GM21723 (cell line): ENCODE data around the gene HMOX2.

ENCODE experiments used
- ATAC-seq: cut with Tn5 transposase; IDR thresholded peaks from one replicate; pipeline ENCODE4 v1.9.1; 2021; ENCODE audit warnings: mild to moderate bottlenecking, moderate library complexity; ENCODE audit not compliant: unreplicated experiment

The HMOX2 gene

DNA sequence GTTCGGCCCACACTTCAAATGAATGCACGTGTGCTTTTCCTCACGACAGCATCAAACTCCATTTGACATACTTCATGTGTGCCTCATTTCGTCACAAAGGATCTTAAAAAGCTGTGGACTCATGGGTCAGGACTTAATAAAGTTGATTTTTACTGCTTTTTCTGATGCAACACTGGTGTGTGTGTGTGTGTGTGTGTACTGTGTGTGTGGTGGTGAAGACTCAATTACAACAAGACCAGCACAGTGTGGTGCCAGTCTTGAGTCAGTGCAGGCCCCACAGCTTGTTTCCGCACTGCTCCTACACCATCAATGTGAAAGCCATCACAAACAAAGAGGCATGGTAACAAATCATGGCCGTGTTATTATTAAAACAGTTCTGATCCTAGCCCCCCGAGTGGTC, 44.7 kb downstream of the HMOX2 start:
- no peak for ATAC-seq

DNA sequence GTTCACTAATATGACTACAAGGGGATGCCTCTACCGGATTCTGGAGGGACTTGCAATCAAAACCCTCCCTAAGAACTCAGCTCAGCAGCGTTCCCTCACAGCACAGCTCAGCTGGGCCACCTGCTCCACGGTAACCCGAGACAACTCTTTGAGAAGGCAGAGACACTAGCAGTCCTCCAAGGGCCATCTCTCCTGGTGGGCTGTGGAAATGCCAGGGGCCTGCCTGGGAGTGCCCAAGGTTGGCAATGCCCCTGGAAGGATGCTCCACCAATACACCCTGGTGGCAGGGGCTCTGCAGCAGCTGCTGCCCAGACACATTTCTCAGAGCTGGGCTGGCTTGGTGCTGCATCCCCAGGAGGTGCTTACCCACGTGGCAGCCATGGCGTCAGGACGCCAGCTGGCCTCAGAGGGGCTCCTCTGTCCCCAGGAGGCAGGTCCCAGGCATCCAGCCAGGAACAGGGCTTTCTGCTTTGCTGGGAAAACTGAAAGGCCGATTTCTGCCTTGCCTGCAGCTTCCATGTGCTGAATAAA, 45.9 kb downstream of the HMOX2 start:
- ATAC-seq: no peak

DNA sequence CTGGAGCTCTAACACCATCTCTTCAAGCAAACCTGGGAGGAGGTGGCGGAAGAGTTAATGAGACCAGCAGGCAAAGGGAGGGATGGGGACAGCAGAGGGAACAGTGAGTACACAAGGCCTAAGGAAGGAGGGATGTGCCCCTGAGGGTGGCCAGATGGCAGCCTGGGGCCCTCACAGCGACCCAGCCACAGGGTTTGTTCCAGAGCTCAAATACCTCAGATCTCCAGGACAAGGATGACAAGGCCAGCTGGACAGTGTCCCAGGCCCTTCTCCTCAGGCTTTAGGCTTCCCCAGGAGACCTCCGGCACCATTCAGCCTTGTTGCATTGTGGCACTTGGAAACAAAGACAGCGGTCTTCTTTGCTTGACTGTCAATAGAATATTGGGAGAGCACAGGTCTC, 47.5 kb downstream of the HMOX2 start:
- ATAC-seq: no peak

DNA sequence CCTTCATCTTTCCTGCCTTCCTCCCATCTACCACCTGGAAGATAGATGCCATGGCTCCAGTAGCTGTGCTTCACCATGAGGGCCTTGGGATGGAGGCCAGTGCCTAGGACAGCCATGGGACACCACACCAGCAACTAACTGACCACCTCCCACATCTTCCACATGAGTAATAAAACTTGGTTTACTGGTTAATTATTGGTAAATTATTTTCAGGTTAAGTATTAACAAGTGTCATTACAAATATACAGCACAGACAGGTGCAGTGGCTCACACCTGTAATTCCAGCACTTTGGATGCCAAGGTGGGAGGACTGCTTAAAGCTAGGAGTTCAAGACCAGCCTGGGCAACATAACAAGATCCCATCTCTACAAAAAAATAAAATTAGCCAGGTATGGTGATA, 48.4 kb downstream of the HMOX2 start:
- ATAC-seq: no peak

DNA sequence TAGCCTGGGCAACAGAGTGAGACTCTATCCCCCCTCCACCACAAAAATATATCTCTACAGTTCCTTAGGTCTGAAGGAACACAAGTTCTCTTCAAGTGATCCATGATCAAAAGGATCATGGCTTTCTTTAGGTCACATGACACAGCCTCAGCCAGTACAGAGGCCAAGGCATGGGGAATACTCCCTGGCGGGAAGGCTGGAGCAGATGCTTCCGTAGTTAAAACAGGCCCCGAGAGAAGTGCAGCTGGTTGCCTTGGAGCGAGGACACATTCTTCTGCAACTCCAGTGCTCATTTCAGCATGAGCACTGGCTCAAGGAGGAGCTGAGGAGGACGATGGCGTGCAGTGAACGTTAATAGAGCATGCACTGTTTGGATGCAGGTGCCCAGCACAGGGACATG, 48.9 kb downstream of the HMOX2 start:
- no peak for ATAC-seq

DNA sequence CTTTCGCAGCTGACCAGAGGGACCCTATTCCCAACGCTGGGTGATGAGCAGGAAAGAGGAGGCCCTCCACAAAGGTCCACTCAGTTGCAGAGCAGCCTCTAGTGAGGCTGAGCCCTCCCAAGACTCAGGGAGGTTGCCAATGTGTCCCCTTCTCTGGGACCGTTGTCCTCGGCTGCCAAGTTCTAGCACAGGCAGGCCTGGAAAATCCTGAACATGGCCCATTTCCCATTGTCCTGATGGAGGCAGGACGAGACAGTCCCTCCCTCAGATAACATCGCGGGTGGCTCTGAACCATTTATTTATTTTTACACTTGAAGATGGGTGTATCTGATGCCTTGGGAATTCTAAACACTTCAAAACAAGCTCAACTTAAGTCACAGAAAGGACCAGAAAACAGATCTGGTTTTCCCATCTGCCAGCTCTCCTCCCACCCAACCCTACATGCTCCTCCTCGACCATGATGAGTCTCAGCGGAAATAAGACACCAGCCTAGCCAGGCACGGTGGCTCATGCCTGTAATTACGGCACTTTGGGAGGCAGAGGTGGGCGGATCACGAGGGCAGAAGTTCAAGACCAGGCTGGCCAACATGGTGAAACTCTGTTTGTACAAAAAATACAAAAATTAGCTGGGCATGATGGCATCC, 49.6 kb downstream of the HMOX2 start:
- no peak for ATAC-seq

DNA sequence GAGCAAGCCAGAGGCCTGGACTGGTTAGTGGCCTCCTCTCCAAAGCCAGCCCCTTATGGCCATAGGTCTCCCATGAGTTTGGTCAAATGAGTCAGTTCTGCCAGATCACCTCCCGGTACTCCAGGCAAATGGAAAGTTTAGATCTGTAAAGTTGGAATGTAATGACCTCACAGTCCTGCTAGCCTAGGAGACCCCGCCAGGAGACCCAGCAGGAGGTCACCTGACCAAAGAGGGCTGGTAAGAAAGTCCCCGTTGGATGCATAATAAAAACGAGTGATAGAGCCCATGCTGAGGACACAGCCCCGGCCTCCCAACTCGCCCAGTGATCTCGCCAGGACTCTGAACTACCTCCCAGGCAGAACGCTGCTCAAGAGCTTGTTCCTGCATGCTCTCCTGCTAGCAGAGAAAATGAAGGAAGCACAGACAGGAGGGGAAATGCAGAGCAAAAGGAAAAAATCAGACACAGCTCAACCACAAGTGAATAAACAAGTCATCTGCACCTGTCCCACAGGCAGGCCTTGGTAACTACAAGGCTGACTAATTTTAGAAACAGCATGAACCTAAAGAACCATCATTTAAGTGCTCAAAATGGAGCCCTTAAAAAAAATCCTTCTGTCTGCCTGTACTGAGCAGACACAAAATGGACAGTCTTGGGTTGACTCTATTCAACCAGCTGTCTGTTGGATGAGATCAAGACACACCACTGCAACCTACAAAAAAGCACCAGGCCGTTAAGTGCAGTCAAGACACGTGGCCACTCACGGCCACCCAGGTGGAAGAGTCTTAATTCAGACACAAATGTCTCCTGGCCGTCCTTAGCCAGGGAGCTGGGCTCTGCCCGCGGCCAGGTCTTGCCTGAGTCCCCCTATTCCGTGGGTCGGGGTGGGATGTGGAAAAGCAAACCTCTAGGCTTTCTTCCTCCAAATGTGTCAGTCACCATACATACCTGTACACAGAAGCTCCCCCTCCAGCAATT, 53.2 kb downstream of the HMOX2 start:
- no peak for ATAC-seq

DNA sequence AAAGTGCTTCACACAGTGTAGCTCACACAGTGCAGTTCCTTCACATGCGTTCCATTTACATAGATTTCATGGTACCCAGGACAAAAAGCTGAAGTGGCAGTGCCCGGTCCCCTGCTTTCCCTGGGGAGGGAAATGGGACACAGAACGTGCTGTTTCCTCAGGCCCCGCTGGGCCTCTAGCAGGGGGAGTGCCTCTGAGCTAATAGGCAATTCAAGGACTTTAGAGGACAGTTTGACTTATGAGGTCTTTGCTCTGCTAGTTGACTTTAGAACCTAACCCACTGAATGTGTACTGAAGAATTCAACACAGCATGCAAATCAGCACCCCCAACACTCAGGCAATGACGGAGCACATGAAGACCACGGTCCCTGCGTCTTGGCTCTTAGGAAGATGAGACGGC, 55.6 kb downstream of the HMOX2 start:
- no peak for ATAC-seq

DNA sequence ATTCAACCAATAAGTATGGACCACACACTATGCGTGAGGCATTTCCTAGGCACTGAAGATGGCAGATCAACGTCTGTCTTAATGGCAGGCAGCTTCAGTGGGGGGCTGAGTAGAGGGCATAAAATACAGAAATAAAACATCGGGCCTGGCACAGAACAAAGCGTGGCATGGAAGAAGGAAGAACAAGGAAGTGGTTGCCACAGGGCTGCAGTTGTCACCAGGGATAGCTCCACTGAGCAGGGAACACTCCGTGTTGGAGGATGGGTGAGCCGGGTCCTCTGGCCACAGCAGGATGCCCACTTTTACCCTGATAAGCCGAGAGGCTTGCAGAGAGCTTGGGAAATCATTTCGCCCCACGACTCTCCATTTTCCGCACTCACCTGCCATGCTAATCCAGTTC, 56.0 kb downstream of the HMOX2 start:
- ATAC-seq: no peak

DNA sequence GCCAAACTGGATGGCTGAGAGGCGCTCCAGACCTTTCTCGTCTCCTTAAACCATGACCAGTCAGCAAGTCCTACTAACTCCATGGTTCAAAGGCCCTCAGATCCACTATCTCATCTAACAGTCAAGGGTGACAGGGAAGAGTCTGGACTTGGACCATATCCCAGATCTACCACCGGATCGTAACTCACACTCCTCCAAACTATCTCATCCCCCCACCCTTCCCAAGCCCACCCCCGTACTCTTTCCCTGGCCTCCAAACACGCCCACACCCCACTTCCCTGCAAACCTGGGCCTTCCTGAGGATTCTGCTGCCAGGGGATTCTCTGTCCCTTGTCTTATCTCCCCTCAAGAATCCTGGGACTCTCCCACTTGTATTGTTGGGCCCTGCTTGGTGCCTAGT, 57.3 kb downstream of the HMOX2 start:
- ATAC-seq: no peak

DNA sequence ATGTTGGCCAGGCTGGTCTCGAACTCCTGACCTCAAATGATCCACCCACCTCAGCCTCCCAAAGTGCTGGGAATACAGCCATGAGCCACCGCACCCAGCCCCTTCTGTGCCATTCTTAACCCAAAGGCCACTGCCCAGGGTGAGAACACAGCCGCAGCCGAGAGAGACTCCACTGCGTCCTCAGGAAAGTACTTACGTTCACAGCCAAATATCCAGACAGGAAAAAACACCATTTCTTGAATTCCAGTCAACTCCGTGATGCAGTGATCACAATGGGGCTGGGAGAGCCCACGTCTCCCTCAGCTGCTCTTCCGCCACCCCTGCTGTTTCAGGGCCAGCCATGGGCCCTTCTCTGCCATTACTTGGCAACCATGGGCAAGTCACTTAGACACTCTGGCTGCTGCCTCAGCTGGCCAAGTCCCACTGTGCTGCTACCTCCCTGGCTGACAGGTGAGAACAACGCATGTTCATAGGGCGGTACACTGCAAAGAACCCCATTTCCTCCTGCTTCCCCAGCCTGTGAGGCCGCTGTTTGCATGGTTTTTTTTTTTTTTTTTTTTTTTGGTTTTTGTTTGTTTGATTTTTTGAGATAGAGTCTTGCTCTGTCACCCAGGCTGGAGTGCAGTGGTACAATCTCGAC, 58.1 kb downstream of the HMOX2 start:
- no peak for ATAC-seq

DNA sequence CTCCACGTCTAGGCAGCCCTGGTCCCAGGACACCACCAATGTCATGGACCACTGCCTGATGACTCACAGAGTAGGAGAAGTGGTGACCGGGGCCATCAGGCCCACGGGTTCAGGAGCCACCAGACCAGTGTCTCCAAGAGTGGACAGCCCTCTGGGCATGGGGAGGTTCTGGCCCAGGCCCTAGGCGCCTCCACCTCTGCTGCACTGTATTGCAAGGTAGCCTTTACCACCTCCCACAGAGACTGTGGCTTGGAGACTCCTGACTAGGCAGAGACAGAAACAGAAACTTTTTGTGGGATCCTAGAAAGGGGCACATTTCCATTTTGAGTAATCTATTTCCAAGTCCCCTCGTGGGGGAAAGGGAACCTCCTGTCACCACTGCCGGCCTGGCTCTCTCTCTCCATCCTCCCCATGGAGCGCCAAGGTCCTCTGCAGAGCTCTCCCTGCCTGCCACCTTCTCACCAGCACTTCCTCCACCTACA, 59.5 kb downstream of the HMOX2 start:
- no peak for ATAC-seq

DNA sequence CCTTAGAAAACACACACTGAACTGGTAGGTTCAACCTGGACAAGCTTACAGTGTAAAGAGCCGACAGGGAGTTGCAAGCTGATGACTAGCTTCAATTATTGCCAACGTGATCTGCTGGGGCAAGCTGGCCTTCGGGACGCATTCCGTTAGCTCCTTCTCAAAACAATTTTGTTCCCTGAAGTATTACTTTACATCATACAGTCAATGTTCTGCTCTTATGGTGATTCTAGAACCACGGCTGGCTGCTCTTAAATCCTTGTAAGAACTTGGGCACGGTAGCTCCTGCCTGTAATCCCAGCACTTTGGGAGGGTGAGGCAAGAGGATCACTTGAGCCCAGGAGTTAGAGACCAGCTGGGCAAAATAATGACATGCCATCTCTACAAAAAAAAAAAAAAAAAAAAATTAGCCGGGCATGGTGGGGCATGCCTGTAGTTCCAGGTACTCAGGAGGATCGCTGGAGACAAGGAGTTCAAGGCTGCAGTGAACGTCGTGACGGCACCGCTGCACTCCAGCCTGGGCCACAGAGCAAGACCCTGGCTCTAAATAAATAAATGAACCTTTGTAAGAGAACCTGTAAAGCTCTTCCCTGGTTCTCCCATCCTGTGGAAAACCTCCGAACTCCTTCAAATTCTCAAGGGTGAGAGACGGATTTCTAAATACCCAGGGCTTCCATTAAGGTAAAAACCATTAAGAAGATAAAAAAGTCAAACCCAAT, 60.4 kb downstream of the HMOX2 start:
- ATAC-seq: no peak

DNA sequence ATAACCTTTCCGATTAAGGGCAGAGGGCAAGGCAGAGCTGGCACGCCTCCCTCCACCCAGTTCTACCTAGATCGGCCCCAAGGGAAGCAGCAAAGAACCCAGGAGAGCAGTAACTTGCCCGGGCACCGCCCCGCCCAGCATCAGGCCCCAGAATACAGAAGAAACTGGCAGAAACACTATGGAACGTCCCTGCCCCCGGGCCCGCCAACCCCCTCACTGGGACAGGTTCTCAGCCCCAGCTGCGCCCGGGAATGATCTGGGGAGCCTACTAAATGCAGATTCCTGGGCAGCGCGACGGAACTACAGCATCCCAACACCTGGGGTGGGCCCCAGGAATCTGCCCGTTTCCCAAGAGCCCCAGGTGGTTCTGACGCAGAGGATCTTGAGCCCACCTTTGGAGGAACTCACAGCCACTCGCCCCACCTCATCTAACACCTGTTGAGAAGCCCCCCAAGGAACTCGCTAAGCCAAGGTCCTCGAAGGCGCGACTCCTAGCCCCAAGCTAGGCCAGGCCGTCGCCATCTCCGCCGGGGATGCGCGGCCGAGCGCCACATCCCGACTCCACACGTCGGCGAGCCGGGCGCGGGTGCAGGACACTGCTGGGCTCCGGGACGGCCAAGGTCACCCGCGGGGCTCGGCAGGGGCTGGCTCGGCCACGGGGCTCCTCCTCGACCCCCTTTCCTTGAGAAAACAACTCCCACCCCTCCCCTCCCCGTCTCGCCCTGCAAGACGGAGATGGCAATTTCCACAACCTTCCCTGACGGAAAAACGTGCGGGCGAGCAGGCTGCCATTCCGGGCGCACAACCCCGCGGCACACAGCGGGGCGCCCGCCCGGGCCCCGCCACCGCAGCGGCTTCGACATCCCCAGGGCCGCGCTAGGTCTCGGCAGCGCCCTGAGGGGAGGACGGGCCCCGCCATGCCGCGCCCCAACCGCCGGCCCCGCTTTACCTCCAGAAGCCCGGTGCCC, 61.5 kb downstream of the HMOX2 start:
- peak; percentile 31 for ATAC-seq

DNA sequence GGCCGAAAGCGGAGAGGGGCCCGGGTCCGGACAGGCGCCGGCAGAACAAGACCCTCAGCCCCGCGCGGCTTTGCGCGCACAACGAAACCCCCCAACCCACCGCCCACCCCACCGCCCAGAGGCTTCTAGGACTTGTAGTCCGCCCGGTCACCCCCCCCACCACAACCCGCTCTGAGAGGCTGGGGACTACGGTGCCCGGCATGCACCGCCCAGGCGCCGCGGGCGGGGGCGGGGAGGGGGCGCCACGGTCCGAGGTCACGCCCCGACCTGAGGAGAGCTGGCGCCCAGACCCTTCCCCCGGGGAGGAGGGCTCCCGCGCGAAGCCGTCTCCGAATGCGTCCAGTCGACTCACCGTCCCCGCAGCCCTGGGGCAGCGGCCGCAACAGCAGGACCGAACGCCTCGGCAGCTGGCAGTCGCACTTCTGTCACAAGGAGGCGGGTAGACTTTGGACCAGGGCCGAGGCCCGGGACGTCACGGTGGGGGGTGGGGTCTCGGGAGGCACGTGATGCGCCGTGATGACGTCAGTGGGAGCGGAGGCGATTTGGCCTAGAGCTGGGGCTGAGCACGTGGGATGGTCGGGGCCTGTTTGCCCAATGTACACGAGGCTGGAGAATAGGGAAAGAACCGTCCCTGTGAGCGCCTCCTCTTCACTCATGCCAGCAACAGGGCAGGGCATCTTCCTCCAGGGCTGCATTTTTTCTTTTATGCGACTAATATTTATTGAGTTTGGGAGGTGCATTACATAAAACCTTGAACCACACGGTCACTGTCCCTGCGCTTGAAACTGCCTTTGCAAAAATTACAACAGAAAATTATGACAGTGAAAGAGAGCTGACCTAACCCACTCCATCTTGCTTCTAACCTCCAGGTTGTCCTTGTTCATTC, 62.4 kb downstream of the HMOX2 start, which contains the start of gene CDIP1:
TSS of gene CDIP1 (minus strand) at position 424 of the 886 bp plus-strand sequence. CDS start 24,643 bp downstream, outside the sequence.
- peak; percentile 82 for ATAC-seq

DNA sequence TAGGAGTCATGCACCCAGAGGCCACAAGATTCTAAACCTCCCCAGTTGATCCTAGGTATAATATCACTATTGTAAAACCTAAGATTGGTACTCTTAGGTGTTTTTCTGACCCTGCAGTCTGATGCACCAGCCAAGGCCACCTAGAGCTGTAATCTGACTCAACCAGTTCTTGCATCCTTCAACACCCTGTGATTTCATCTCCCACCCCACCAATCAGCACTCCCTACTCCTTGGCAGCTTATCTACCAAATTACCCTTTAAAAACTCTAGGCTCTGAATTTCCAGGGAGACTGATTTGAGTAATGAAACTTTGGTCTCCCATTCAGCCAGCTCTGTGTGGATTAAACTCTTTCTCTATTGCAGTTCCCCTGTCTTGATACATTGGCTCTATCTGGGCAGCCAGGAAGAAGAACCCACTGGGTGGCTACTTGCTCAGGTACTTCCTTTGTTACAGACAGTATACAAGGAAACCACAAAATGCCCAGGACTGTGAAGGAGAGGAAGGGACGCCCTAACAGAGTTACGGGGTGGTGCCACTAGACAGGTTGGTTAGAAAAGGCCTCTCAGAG, 63.6 kb downstream of the HMOX2 start:
- ATAC-seq: no peak

DNA sequence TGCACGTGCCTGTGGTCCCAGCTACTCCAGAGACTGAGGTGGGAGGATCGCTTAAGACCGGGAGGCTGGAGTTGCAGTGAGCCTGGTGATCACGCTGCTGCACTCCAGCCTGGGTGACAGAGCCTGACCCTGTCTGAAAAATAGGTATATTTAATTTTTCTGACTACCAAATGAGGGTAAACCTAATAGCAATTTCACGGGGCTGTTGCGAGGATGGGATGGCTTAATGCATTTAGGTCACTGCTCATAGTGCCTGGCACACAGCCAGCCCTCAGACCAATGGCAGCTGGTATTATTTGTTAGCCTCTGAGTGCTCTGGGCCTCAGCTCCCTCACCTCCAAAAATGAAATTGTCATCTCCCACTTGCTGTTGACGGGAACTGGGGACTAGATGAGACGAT, 68.3 kb downstream of the HMOX2 start:
- ATAC-seq: no peak

DNA sequence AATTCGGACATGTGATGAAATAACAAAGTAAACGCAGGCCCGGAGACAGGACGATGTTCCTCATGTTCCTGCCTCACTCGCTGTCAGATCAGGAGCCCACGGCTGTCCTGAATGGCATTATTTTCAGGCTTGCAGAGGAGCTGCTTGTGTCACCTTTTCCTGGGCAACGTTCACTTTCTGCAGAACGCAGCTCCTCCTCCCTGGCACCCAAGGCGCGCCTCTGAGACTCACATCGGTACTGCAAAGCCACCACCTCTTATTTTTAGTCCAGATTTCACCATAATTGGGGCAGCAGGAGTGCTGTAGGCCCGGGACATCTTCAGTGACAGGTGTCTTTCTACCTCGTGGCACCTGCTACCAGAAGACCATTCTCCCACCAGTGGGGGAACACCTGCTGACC, 71.9 kb downstream of the HMOX2 start:
- ATAC-seq: no peak
